Keratinocyte (primary cell): ENCODE data around the gene GLTP. TPM values are rescaled to one million over a fixed set of nuclear protein-coding genes. Genes with fewer than 3 reads are reported as not detected.
A peak's percentile ranks its signal among the peaks of the same experiment; 100 is the strongest.
"Not testable (repeated sequence)": the region's sequence is repeated elsewhere in the genome, so short reads cannot be mapped to it uniquely, and the experiment has no call there.

ENCODE experiments used
- DNase-seq: peaks from one replicate; pipeline ENCODE4 v3.0.0-alpha.2; 2011; ENCODE audit warnings: low read depth, missing footprints, low spot score
- FAIRE-seq: peaks from 2 replicates; lab custom pipeline; 2011; peaks lifted over from hg19 to GRCh38; lab: Jason Lieb, UNC
- H2AFZ ChIP-seq: 2 replicates; pipeline ENCODE4 v1.6.0; 2012; ENCODE audit warnings: low read length, control low read depth, inconsistent platforms; ENCODE audit not compliant: control insufficient read depth
- H3K27ac ChIP-seq: 2 replicates; pipeline ENCODE4 v1.5.1; 2011; ENCODE audit warnings: low read length; ENCODE audit not compliant: control insufficient read depth, insufficient read depth
- H3K27me3 ChIP-seq: 3 replicates; pipeline ENCODE4 v1.6.0; 2011; ENCODE audit warnings: low read length; ENCODE audit not compliant: control insufficient read depth, insufficient read depth; ENCODE audit errors: extremely low read depth
- H3K36me3 ChIP-seq, 2 experiments: 2 replicates in 1 of 2; 3 replicates in 1 of 2; pipeline ENCODE4 v1.5.1; 2011; ENCODE audit warnings: low read length in 2 of 2, mild to moderate bottlenecking in 1 of 2; ENCODE audit not compliant: control insufficient read depth in 2 of 2, insufficient read depth in 2 of 2; ENCODE audit errors: extremely low read depth in 1 of 2
- H3K4me1 ChIP-seq: 3 replicates; pipeline ENCODE4 v1.5.1; 2011; ENCODE audit warnings: low read length; ENCODE audit not compliant: control insufficient read depth, insufficient read depth; ENCODE audit errors: extremely low read depth
- H3K4me2 ChIP-seq: 3 replicates; pipeline ENCODE4 v1.6.0; 2011; ENCODE audit warnings: low read depth, low read length; ENCODE audit not compliant: control insufficient read depth, insufficient read depth; ENCODE audit errors: extremely low read depth
- H3K4me3 ChIP-seq, 3 experiments: fragments of 200-600 bp in 1 of 3; sonication (generic) in 1 of 3; 2 replicates in 2 of 3; 3 replicates in 1 of 3; pipeline ENCODE4 v1.5.1; 2011 to 2016; ENCODE audit warnings: low read length in 3 of 3, mild to moderate bottlenecking in 3 of 3, control low read depth in 2 of 3, inconsistent platforms in 1 of 3, low read depth in 1 of 3, mixed read lengths in 1 of 3, mixed run types in 1 of 3, moderate library complexity in 1 of 3; ENCODE audit not compliant: control insufficient read depth in 2 of 3, insufficient read depth in 2 of 3; ENCODE audit errors: extremely low read depth in 1 of 3
- H3K79me2 ChIP-seq: 2 replicates; pipeline ENCODE4 v1.6.0; 2012; ENCODE audit warnings: low read length; ENCODE audit not compliant: control insufficient read depth, insufficient read depth
- H3K9ac ChIP-seq: 3 replicates; pipeline ENCODE4 v1.6.0; 2011; ENCODE audit warnings: low read length; ENCODE audit not compliant: control insufficient read depth, insufficient read depth; ENCODE audit errors: extremely low read depth
- H3K9me1 ChIP-seq: 3 replicates; pipeline ENCODE4 v1.6.0; 2011; ENCODE audit warnings: low read length; ENCODE audit not compliant: control insufficient read depth, insufficient read depth; ENCODE audit errors: extremely low read depth
- H3K9me3 ChIP-seq: 2 replicates; pipeline ENCODE4 v1.5.1; 2012; ENCODE audit warnings: low read depth, low read length; ENCODE audit not compliant: control insufficient read depth
- H4K20me1 ChIP-seq: 3 replicates; pipeline ENCODE4 v1.6.0; 2011; ENCODE audit warnings: low read length; ENCODE audit not compliant: control insufficient read depth, insufficient read depth; ENCODE audit errors: extremely low read depth
- CTCF ChIP-seq, 3 experiments: IDR thresholded peaks in 1 of 3; conservative IDR thresholded peaks in 1 of 3; optimal IDR thresholded peaks in 1 of 3; 2 replicates in 2 of 3; 3 replicates in 1 of 3; pipeline versions ENCODE3 to v1.5.1; 2011; ENCODE audit warnings: low read length in 3 of 3, mild to moderate bottlenecking in 3 of 3, moderate library complexity in 2 of 3, control low read depth in 1 of 3, inconsistent platforms in 1 of 3; ENCODE audit not compliant: insufficient read depth in 2 of 3; ENCODE audit errors: extremely low read depth in 1 of 3
- EZH2 ChIP-seq: IDR thresholded peaks from one replicate; pipeline ENCODE4 v1.6.1; 2012; ENCODE audit warnings: inconsistent platforms, mild to moderate bottlenecking, low read length, moderate library complexity
- dilution Hi-C: fragments of 300-500 bp; cut with MboI; formaldehyde crosslinking; loops from one replicate; pipeline ENCODE4 v1.7.0; 2020; ENCODE audit warnings: low sequenced_read_pairs; ENCODE audit not compliant: extremely low pct_ligation_motif_present
- polyA plus RNA-seq, 5 experiments: library from polyadenylated mRNA; depleted of rRNA in 3 of 5; stranded (reverse) in 3 of 5; stranded (forward) in 1 of 5; unstranded in 1 of 5; fragments of >200 nt; gene quantifications; 1 replicate in 1 of 5; 2 replicates in 3 of 5; 3 replicates in 1 of 5; pipeline versions ENCODE4 v1.2.1 to v1.2.3, GENCODE V29; 2011 to 2012; ENCODE audit warnings: missing spikeins in 2 of 5, low read depth in 1 of 5, low replicate concordance in 1 of 5

The GLTP gene
- polyA plus RNA-seq, 1 donor (not counting 4 experiments of a cell fraction or from before 2014, with no cell fraction given): 54.6 TPM

GRCh38 chr12:109900752-109901580 lies 20.6 kb upstream of the GLTP start:
- DNase-seq (no peak), FAIRE-seq (peak; percentile 17)
- Histone ChIP-seq H3K9ac (peak overlapping the region; percentile 84), H2AFZ (peak overlapping the region; percentile 100), H3K9me1 (no peaks in the 10 kb centered on the region), H3K4me2 (peak overlapping the region; percentile 98), H4K20me1 (no peaks in the 10 kb centered on the region), H3K4me1 (peaks cover 16% of the 10 kb centered on the region), H3K9me3 (no peaks in the 10 kb centered on the region), H3K79me2 (peaks cover 20% of the 10 kb centered on the region), H3K4me3 (peak overlapping the region; percentile 73 to 91 (median 90)), H3K36me3 (peaks cover 13 to 20% of the 10 kb centered on the region in 2 experiments), H3K27me3 (no peaks in the 10 kb centered on the region), H3K27ac (peak overlapping the region; percentile 74)
- TF ChIP-seq CTCF (optimal IDR thresholded peaks at IDR 0.05 in 1 of 3, IDR thresholded peaks at IDR 0.05 in 1 of 3, conservative IDR thresholded peaks at IDR 0.05 in 1 of 3; ENCODE audit: extremely low read depth in 1 of 3, insufficient read depth in 2 of 3, low read length in 3 of 3): no peak
- TF ChIP-seq EZH2: no peak
- dilution Hi-C loops: no loop called here

DNA sequence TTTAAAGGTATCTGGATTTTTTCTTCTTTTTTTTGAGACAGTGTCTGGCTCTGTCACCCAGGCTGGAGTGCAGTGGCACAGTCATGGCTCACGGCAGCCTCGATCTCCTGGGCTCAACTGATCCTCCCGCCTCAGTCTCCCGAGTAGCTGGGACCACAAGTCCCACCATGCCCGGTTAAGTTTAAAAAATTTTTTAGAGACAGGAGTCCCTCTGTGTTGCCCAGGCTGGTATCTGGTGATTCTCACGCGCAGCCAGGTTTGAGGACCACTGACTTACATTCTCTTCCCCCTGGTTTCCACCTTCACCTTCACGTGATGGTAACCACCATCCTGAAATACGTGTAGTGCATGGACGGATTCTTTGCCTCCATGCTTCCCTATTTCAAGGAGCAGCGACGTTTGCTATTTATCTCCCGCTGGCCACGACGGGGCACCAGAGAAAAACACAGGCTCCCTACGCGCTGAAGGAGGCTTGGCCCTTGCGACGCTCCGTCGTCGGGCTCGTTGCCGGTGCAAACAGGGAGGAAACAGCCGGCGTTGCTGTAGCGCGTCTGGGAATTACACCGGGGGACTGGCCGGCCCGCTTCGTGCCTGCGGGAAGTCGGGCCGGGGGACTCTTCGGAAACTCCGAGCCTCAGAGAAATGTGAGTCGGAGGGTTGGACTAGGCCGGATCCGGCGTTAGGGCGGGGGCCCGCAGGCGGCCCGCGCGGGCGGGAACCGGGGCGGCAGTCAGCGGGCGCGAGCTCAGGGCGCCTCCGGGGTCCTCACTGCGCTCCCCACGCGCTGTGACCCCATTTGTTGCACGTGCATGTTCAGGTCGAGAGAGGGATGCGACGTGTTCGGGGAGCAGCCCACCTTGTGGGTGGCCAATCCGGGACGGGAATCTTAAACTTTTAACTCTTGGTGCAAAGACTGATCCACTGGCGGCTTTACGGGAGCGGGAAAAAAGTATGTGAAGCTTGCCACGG lies 19.7 kb upstream of the GLTP start, which contains the start of gene TCHP:
TCHP (plus strand) TSS at position 492 of the 969 bp plus-strand sequence. CDS start 2,753 bp downstream, outside the sequence.
- Histone ChIP-seq H4K20me1 (no peaks in the 10 kb centered on the region), H3K79me2 (peaks cover 20% of the 10 kb centered on the region), H3K27me3 (no peaks in the 10 kb centered on the region), H3K9ac (peak within 1 kb of the TSS; percentile 84), H2AFZ (peak within 1 kb of the TSS; percentile 100), H3K27ac (peak within 1 kb of the TSS; percentile 74), H3K9me1 (no peaks in the 10 kb centered on the region), H3K9me3 (no peaks in the 10 kb centered on the region), H3K4me2 (peak within 1 kb of the TSS; percentile 98), H3K36me3 (peaks cover 12 to 16% of the 10 kb centered on the region in 2 experiments), H3K4me1 (peaks cover 16% of the 10 kb centered on the region), H3K4me3 (peak within 1 kb of the TSS; percentile 73 to 91 (median 90))
- FAIRE-seq (peak; percentile 26), DNase-seq (no peak)
- dilution Hi-C loops: no loop called here
- peak; percentile 34 to 74 (median 36) for TF ChIP-seq CTCF (optimal IDR thresholded peaks at IDR 0.05 in 1 of 3, IDR thresholded peaks at IDR 0.05 in 1 of 3, conservative IDR thresholded peaks at IDR 0.05 in 1 of 3; ENCODE audit: extremely low read depth in 1 of 3, insufficient read depth in 2 of 3, low read length in 3 of 3)
- no peak for TF ChIP-seq EZH2

DNA sequence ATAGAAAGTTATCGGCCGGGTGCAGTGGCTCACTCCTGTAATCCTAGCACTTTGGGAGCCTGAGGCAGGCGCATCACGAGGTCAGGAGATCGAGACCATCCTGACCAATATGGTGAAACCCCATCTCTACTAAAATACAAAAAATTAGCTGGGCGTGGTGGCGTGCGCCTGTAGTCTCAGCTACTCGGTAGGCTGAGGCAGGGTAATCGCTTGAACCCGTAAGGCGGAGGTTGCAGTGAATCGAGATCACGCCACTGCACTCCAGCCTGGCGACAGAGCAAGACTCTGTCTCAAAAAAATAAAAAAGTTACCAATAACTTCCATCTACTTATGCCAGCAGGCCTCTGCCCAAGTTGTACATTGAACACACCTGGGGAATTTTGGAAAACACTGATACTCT lies 19.0 kb upstream of the GLTP start:
- Histone ChIP-seq H3K36me3 (peaks cover 12 to 14% of the 10 kb centered on the region in 2 experiments), H3K9ac (peak overlapping the region; percentile 84), H2AFZ (peak overlapping the region; percentile 100), H3K4me1 (peaks cover 16% of the 10 kb centered on the region), H3K79me2 (peaks cover 20% of the 10 kb centered on the region), H3K27ac (peak overlapping the region; percentile 74), H3K4me2 (peak overlapping the region; percentile 98), H3K4me3 (peak overlapping the region; percentile 73 to 91 (median 90))
- H3K9me3 ChIP-seq, H3K9me1 ChIP-seq, FAIRE-seq, H4K20me1 ChIP-seq, DNase-seq, H3K27me3 ChIP-seq, dilution Hi-C loops: not testable (repeated sequence)
